Stimulated activated CD4-positive, alpha-beta T cell treated with anti-CD3 and anti-CD28 coated beads, Interleukin-12 subunit alpha, Interleukin-12 subunit beta, amount 100 ng/mL, for 4 hours (primary cell): ENCODE results near the gene SPDYE3.
"Not testable (repeated sequence)": the region's sequence is repeated elsewhere in the genome, so short reads cannot be mapped to it uniquely, and the experiment has no call there.

Experiments
- DNase-seq: peaks from one replicate; pipeline ENCODE4 v3.0.0-alpha.2; 2020

SPDYE3 gene

GRCh38 chr7:100292162-100292561, 15.3 kb upstream of the SPDYE3 start:
- not testable (repeated sequence) for DNase-seq

GRCh38 chr7:100295269-100295668, 12.2 kb upstream of the SPDYE3 start:
- DNase-seq: not testable (repeated sequence)

GRCh38 chr7:100297852-100298631, 9.5 kb upstream of the SPDYE3 start:
- DNase-seq: not testable (repeated sequence)

- DNase-seq: not testable (repeated sequence)
Measured at GRCh38 chr7:100298632-100298895, 8.9 kb upstream of the SPDYE3 start.

GRCh38 chr7:100304526-100304925, 3.0 kb upstream of the SPDYE3 start:
- not testable (repeated sequence) for DNase-seq

GRCh38 chr7:100318329-100318728, 10.8 kb downstream of the SPDYE3 start:
- DNase-seq: not testable (repeated sequence)

GRCh38 chr7:100321648-100322047, 14.1 kb downstream of the SPDYE3 start:
- DNase-seq: not testable (repeated sequence)

GRCh38 chr7:100324194-100324593, 16.7 kb downstream of the SPDYE3 start:
- not testable (repeated sequence) for DNase-seq

- DNase-seq: not testable (repeated sequence)
Measured at GRCh38 chr7:100325671-100326070, 18.2 kb downstream of the SPDYE3 start.

GRCh38 chr7:100326914-100327313, 19.4 kb downstream of the SPDYE3 start:
- DNase-seq: not testable (repeated sequence)

- peak; percentile 74 for DNase-seq
Measured at GRCh38 chr7:100335566-100336466, 28.3 kb downstream of the SPDYE3 start.

GRCh38 chr7:100338083-100338696, 30.7 kb downstream of the SPDYE3 start:
- DNase-seq: not testable (repeated sequence)

- not testable (repeated sequence) for DNase-seq
Measured at GRCh38 chr7:100341286-100341685, 33.8 kb downstream of the SPDYE3 start.

- DNase-seq: no peak
Measured at GRCh38 chr7:100342765-100343164, 35.3 kb downstream of the SPDYE3 start.

- not testable (repeated sequence) for DNase-seq
Measured at GRCh38 chr7:100344124-100344559, 36.6 kb downstream of the SPDYE3 start.

- peak; percentile 59 for DNase-seq
Measured at GRCh38 chr7:100344560-100345287, 37.2 kb downstream of the SPDYE3 start.

- peak; percentile 47 for DNase-seq
Measured at GRCh38 chr7:100345288-100345672, 37.8 kb downstream of the SPDYE3 start.

GRCh38 chr7:100346921-100347320, 39.4 kb downstream of the SPDYE3 start:
- DNase-seq: no peak

GRCh38 chr7:100348805-100349204, 41.3 kb downstream of the SPDYE3 start:
- no peak for DNase-seq

- no peak for DNase-seq
Measured at GRCh38 chr7:100349757-100350156, 42.3 kb downstream of the SPDYE3 start.

- DNase-seq: no peak
Measured at GRCh38 chr7:100351657-100352058, 44.2 kb downstream of the SPDYE3 start.

GRCh38 chr7:100352230-100352781, 44.8 kb downstream of the SPDYE3 start:
- not testable (repeated sequence) for DNase-seq
